ENCODE results near the gene KPRP.

Gene KPRP

GRCh38 chr1:152737997-152738396 lies 19.8 kb upstream of the KPRP start:
- Histone ChIP-seq H3K9me3 (ENCODE audit: severe bottlenecking) (no peaks in the 10 kb centered on the region), H3K4me3 (ENCODE audit: low read depth, low read length) (no peak overlapping the region), H3K36me3 (no peaks in the 10 kb centered on the region), H3K27me3 (ENCODE audit: insufficient read depth, low read depth, severe bottlenecking) (peaks cover 96% of the 10 kb centered on the region), H3K27ac (no peak overlapping the region)
- DNase-seq: no peak
- no peak for TF ChIP-seq CTCF (IDR thresholded peaks at IDR 0.05; ENCODE audit: low read depth, low read length)

GRCh38 chr1:152739841-152740240 lies 18.0 kb upstream of the KPRP start:
- no peak overlapping the region for H3K27ac ChIP-seq
- no peak for TF ChIP-seq CTCF (IDR thresholded peaks at IDR 0.05; ENCODE audit: low read depth, low read length)
- no peak for DNase-seq
- peaks cover 98% of the 10 kb centered on the region for H3K27me3 ChIP-seq (ENCODE audit: insufficient read depth, low read depth, severe bottlenecking)
- no peak overlapping the region for H3K4me3 ChIP-seq (ENCODE audit: low read depth, low read length)
- no peaks in the 10 kb centered on the region for H3K9me3 ChIP-seq (ENCODE audit: severe bottlenecking)
- no peaks in the 10 kb centered on the region for H3K36me3 ChIP-seq

GRCh38 chr1:152741656-152742055 lies 16.2 kb upstream of the KPRP start:
- no peak for DNase-seq
- H3K27me3 ChIP-seq (ENCODE audit: insufficient read depth, low read depth, severe bottlenecking): peaks cover 100% of the 10 kb centered on the region
- no peaks in the 10 kb centered on the region for H3K9me3 ChIP-seq (ENCODE audit: severe bottlenecking)
- no peak overlapping the region for H3K27ac ChIP-seq
- no peak overlapping the region for H3K4me3 ChIP-seq (ENCODE audit: low read depth, low read length)
- no peaks in the 10 kb centered on the region for H3K36me3 ChIP-seq
- TF ChIP-seq CTCF (IDR thresholded peaks at IDR 0.05; ENCODE audit: low read depth, low read length): no peak

GRCh38 chr1:152743371-152744145 lies 14.3 kb upstream of the KPRP start:
- no peaks in the 10 kb centered on the region for H3K9me3 ChIP-seq (ENCODE audit: severe bottlenecking)
- no peak for TF ChIP-seq CTCF (IDR thresholded peaks at IDR 0.05; ENCODE audit: low read depth, low read length)
- no peaks in the 10 kb centered on the region for H3K36me3 ChIP-seq
- peaks cover 97% of the 10 kb centered on the region for H3K27me3 ChIP-seq (ENCODE audit: insufficient read depth, low read depth, severe bottlenecking)
- no peak for DNase-seq
- H3K4me3 ChIP-seq (ENCODE audit: low read depth, low read length): no peak overlapping the region
- no peak overlapping the region for H3K27ac ChIP-seq

GRCh38 chr1:152745289-152745704 lies 12.5 kb upstream of the KPRP start:
- no peaks in the 10 kb centered on the region for H3K9me3 ChIP-seq (ENCODE audit: severe bottlenecking)
- no peaks in the 10 kb centered on the region for H3K36me3 ChIP-seq
- H3K4me3 ChIP-seq (ENCODE audit: low read depth, low read length): no peak overlapping the region
- no peak for DNase-seq
- no peak overlapping the region for H3K27ac ChIP-seq
- H3K27me3 ChIP-seq (ENCODE audit: insufficient read depth, low read depth, severe bottlenecking): peaks cover 97% of the 10 kb centered on the region
- TF ChIP-seq CTCF (IDR thresholded peaks at IDR 0.05; ENCODE audit: low read depth, low read length): no peak

Measured in WERI-Rb-1 (cell line).